ENCODE results near the gene NANOG.
"Not testable (repeated sequence)": the region's sequence is repeated elsewhere in the genome, so short reads cannot be mapped to it uniquely, and the experiment has no call there.

Gene NANOG

GRCh38 chr12:7788884-7789528 lies at the start of gene NANOG:
Gene NANOG (plus strand): TSS chr12:7789402. CDS start chr12:7789615, 213 bp downstream.
- not testable (repeated sequence) for DNase-seq (ENCODE audit: low spot score)

GRCh38 chr12:7747246-7747645 lies 42.0 kb upstream of the NANOG start, which contains the start of gene CLEC4C:
Gene CLEC4C (minus strand): TSS chr12:7747375. CDS start chr12:7747348, 27 bp downstream.
- no peak for DNase-seq (ENCODE audit: low spot score)

GRCh38 chr12:7748852-7749251 lies 40.4 kb upstream of the NANOG start:
- DNase-seq (ENCODE audit: low spot score) = no peak

GRCh38 chr12:7749442-7749841 lies 39.8 kb upstream of the NANOG start:
- no peak for DNase-seq (ENCODE audit: low spot score)

- DNase-seq (ENCODE audit: low spot score) = no peak
These were observed 38.9 kb upstream of the NANOG start for GRCh38 chr12:7750350-7750749.

- no peak for DNase-seq (ENCODE audit: low spot score)
These were observed 37.8 kb upstream of the NANOG start for GRCh38 chr12:7751394-7751793.

GRCh38 chr12:7751941-7752922 lies 37.0 kb upstream of the NANOG start:
- not testable (repeated sequence) for DNase-seq (ENCODE audit: low spot score)

- DNase-seq (ENCODE audit: low spot score) = not testable (repeated sequence)
These were observed 33.5 kb upstream of the NANOG start for GRCh38 chr12:7755668-7756067.

- no peak for DNase-seq (ENCODE audit: low spot score)
These were observed 32.2 kb upstream of the NANOG start for GRCh38 chr12:7756993-7757392.

GRCh38 chr12:7758766-7759140 lies 30.4 kb upstream of the NANOG start:
- no peak for DNase-seq (ENCODE audit: low spot score)

- no peak for DNase-seq (ENCODE audit: low spot score)
These were observed 19.2 kb upstream of the NANOG start for GRCh38 chr12:7769999-7770398.

- DNase-seq (ENCODE audit: low spot score) = no peak
These were observed 7.9 kb upstream of the NANOG start for GRCh38 chr12:7781274-7781673.

GRCh38 chr12:7782055-7782454 lies 7.1 kb upstream of the NANOG start:
- DNase-seq (ENCODE audit: low spot score) = no peak

GRCh38 chr12:7783433-7783832 lies 5.8 kb upstream of the NANOG start:
- DNase-seq (ENCODE audit: low spot score) = not testable (repeated sequence)

GRCh38 chr12:7784701-7785100 lies 4.5 kb upstream of the NANOG start:
- DNase-seq (ENCODE audit: low spot score) = no peak

GRCh38 chr12:7787574-7788293 lies 1.5 kb upstream of the NANOG start:
- DNase-seq (ENCODE audit: low spot score) = no peak

- DNase-seq (ENCODE audit: low spot score) = no peak
These were observed 925 bp upstream of the NANOG start for GRCh38 chr12:7788294-7788660.

GRCh38 chr12:7793211-7793610 lies 4.0 kb downstream of the NANOG start:
- no peak for DNase-seq (ENCODE audit: low spot score)

- DNase-seq (ENCODE audit: low spot score) = not testable (repeated sequence)
These were observed 8.1 kb downstream of the NANOG start for GRCh38 chr12:7797269-7797668.

GRCh38 chr12:7797698-7798398 lies 8.6 kb downstream of the NANOG start:
- no peak for DNase-seq (ENCODE audit: low spot score)

- DNase-seq (ENCODE audit: low spot score) = not testable (repeated sequence)
These were observed 9.6 kb downstream of the NANOG start for GRCh38 chr12:7798750-7799308.

Measured in LoVo (cell line).